Testis (tissue), 3 donors: ENCODE measurements around the gene DNM3. TPM values are rescaled to one million over a fixed set of nuclear protein-coding genes. Genes with fewer than 3 reads are reported as not detected.

Experiments
- DNase-seq: peaks from one replicate; pipeline ENCODE4 v3.0.0-alpha.2; 2019
- H3K27ac ChIP-seq, 2 donors: fragments of 200-600 bp; sonication (generic); one replicate each; pipeline ENCODE4 v1.5.1; 2019
- H3K27me3 ChIP-seq: fragments of 200-600 bp; sonication (generic); one replicate; pipeline ENCODE4 v1.5.1; 2019
- H3K36me3 ChIP-seq: fragments of 200-600 bp; sonication (generic); one replicate; pipeline ENCODE4 v1.5.1; 2017; ENCODE audit warnings: low read depth; ENCODE audit errors: missing control alignments
- H3K4me1 ChIP-seq: fragments of 200-600 bp; sonication (generic); one replicate; pipeline ENCODE4 v1.5.1; 2019
- H3K4me3 ChIP-seq, 2 donors: fragments of 200-600 bp; sonication (generic); one replicate each; pipeline ENCODE4 v1.5.1; 2017 to 2019
- H3K9me3 ChIP-seq: fragments of 200-600 bp; sonication (generic); one replicate; pipeline ENCODE4 v1.5.1; 2017
- CTCF ChIP-seq, 3 experiments: fragments of 450-650 bp in 2 of 3; fragments of 200-600 bp in 1 of 3; sonication (generic) in 1 of 3; IDR thresholded peaks; one replicate each; pipeline ENCODE4 v1.5.1; 2016 to 2019; ENCODE audit warnings: antibody characterized with exemption in 3 of 3, mild to moderate bottlenecking in 2 of 3, moderate library complexity in 1 of 3
- POLR2A ChIP-seq: fragments of 450-650 bp; IDR thresholded peaks from one replicate; pipeline ENCODE4 v1.6.1; 2017; ENCODE audit warnings: antibody characterized with exemption, mild to moderate bottlenecking, moderate library complexity
- WGBS, 2 donors: methylation state at CpG; one replicate each; pipeline ENCODE4 v1.1.5; 2018; 5-methylcytosine and 5-hydroxymethylcytosine counted together
- intact Hi-C: fragments of 100-400 bp; cut with DNase I; formaldehyde crosslinking; loops from one replicate; pipeline ENCODE4 v1.15.1; 2023; ENCODE audit warnings: low total_unique reads
- polyA plus RNA-seq: library from polyadenylated mRNA; stranded (reverse); fragments of 350-450 nt; fragmentation: Illumina TruSeq; extraction: RNeasy Lipid Tissue Mini Kit (QIAGEN cat#74804); gene quantifications from one replicate; pipeline ENCODE4 v1.2.3, GENCODE V29; 2014; ENCODE audit warnings: low read depth, low replicate concordance; ENCODE audit not compliant: insufficient read depth
- total RNA-seq, 2 donors: library from RNA; depleted of rRNA; stranded (reverse); fragments of >200 nt; gene quantifications; one replicate each; pipeline ENCODE4 v1.2.3, GENCODE V29; 2016

Gene DNM3
- total and polyA plus RNA-seq, 3 donors from 2014 or later = 4.9 to 10.2 (median 8.4) TPM

- intact Hi-C loops = no loop called here
- Histone ChIP-seq H3K4me1 (no peaks in the 10 kb centered on the region), H3K36me3 (no peaks in the 10 kb centered on the region), H3K4me3 (no peak overlapping the region), H3K27ac (no peak overlapping the region), H3K27me3 (no peaks in the 10 kb centered on the region), H3K9me3 (no peaks in the 10 kb centered on the region)
- WGBS, 2 donors = 63 to 84% methylated on average over 3 of the region's 3 CpGs
- no peak for TF ChIP-seq CTCF (IDR thresholded peaks at IDR 0.05)
- no peak for TF ChIP-seq POLR2A
- no peak for DNase-seq
Observed at GRCh38 chr1:171934664-171935063, 93.4 kb downstream of the DNM3 start.

- no peak for DNase-seq
- WGBS, 2 donors = 66 to 75% methylated on average over 4 of the region's 4 CpGs
- Histone ChIP-seq H3K4me3 (no peak overlapping the region), H3K27me3 (no peaks in the 10 kb centered on the region), H3K4me1 (no peaks in the 10 kb centered on the region), H3K27ac (no peak overlapping the region), H3K9me3 (no peaks in the 10 kb centered on the region), H3K36me3 (no peaks in the 10 kb centered on the region)
- intact Hi-C loops = no loop called here
- TF ChIP-seq POLR2A (no peak), CTCF (IDR thresholded peaks at IDR 0.05) (no peak)
Observed at GRCh38 chr1:171935086-171935485, 93.8 kb downstream of the DNM3 start.

DNA sequence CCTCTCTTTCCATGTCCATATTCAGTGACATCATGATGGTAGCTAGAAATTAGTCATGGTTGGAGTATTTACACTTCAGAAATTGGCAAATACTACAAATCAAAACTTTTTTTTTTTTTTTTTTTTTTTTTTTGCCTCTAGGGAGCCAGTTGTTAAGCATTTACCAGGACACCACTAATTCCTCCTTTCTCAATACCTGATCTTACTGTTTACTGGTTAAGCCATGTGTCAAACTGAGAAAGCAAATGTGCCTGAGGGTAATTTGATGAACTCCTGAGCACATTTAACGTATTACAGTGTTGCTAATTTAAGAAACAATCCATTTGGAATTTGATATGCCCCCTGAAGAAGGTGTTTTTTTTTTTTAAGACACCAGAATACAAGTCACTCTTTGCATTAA, 94.4 kb downstream of the DNM3 start:
- Histone ChIP-seq H3K36me3 (no peaks in the 10 kb centered on the region), H3K4me1 (no peaks in the 10 kb centered on the region), H3K27me3 (no peaks in the 10 kb centered on the region), H3K9me3 (no peaks in the 10 kb centered on the region), H3K4me3 (no peak overlapping the region), H3K27ac (no peak overlapping the region)
- intact Hi-C loops = no loop called here
- DNase-seq = no peak
- TF ChIP-seq POLR2A (no peak), CTCF (IDR thresholded peaks at IDR 0.05) (no peak)
- 62 to 68% methylated on average over 1 of the region's 1 CpG for WGBS, 2 donors

DNA sequence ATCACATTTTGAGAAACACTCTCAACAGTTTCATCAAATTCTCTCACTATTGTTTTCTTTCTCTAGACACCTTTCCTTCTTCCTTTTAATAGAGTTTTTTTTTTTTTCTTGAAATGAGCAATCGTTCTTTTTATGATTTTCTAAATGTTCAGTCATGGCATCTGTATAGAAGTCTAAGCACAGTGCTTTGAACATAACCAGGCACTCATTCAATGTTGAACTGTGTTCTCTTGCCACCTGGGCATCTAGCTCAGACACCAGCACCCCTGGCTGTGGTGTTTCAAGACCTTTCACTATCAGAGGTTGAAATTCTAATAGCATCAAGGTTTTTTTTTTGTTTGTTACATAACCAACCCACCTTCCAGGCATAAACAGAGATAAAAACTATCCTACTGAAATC, 96.6 kb downstream of the DNM3 start:
- H3K36me3 ChIP-seq = no peaks in the 10 kb centered on the region
- H3K27me3 ChIP-seq = no peaks in the 10 kb centered on the region
- no peak overlapping the region for H3K4me3 ChIP-seq
- 73 to 79% methylated on average over 1 of the region's 1 CpG for WGBS, 2 donors
- no peak overlapping the region for H3K27ac ChIP-seq
- no peak for DNase-seq
- intact Hi-C loops = no loop called here
- no peak for TF ChIP-seq POLR2A
- TF ChIP-seq CTCF (IDR thresholded peaks at IDR 0.05) = no peak
- H3K9me3 ChIP-seq = no peaks in the 10 kb centered on the region
- no peaks in the 10 kb centered on the region for H3K4me1 ChIP-seq

DNA sequence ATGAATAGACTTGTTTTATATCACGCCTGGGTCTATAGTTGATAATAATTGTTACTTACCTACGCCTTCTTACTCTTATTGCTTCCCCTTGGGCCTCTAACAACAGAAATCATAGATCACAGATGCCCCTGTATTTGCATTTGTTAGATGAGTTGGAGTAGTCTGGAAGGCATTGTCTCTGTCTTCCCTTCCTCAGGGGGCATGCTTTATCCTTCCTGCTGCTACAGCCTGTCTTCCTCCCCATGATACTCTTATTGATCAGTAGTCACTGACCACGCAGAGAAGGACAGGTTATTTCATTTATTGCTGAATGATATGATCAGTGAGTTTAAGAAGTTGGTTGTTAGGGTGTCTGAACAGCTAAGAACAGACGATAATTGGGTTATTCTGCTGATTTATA, 98.4 kb downstream of the DNM3 start:
- Histone ChIP-seq H3K27me3 (no peaks in the 10 kb centered on the region), H3K27ac (no peak overlapping the region), H3K4me1 (no peaks in the 10 kb centered on the region), H3K36me3 (no peaks in the 10 kb centered on the region), H3K4me3 (no peak overlapping the region), H3K9me3 (no peaks in the 10 kb centered on the region)
- no peak for DNase-seq
- TF ChIP-seq POLR2A = no peak
- no peak for TF ChIP-seq CTCF (IDR thresholded peaks at IDR 0.05)
- WGBS, 2 donors = 83 to 84% methylated on average over 4 of the region's 4 CpGs
- intact Hi-C loops = no loop called here
